IMR-90 (cell line): ENCODE results near the gene RCCD1.
A peak's percentile ranks its signal among the peaks of the same experiment; 100 is the strongest.

Experiments used
- CTCF ChIP-seq: conservative IDR thresholded peaks from 2 replicates; pipeline ENCODE4 v1.5.1; 2012; ENCODE audit warnings: mild to moderate bottlenecking, low read depth, low read length, improper control_type of control experiment
- FOS ChIP-seq: fragments of 150-350 bp; IDR thresholded peaks from 2 replicates; pipeline ENCODE4 v1.6.1; 2016; ENCODE audit warnings: low read depth, low read length
- POLR2A ChIP-seq: IDR thresholded peaks from 2 replicates; pipeline ENCODE4 v1.6.1; 2012; ENCODE audit warnings: mild to moderate bottlenecking, low read depth, low read length
- RCOR1 ChIP-seq: IDR thresholded peaks from 2 replicates; pipeline ENCODE4 v1.6.1; 2012; ENCODE audit warnings: mild to moderate bottlenecking, low read length, improper control_type of control experiment; ENCODE audit not compliant: insufficient replicate concordance

GRCh38 chr15:90954712-90955623, at the start of gene RCCD1:
- TF ChIP-seq RCOR1 (peak; percentile 56), CTCF (no peak), POLR2A (peak; percentile 79), FOS (no peak)
